ENCODE results near the gene RAC2. TPM values are rescaled to one million over a fixed set of nuclear protein-coding genes. Genes with fewer than 3 reads are reported as not detected.

Gene RAC2
- total RNA-seq (100 to 1,000 TPM; 353 to 413 (median 385) TPM), total RNA-seq (101 to 331 (median 193) reads per million in 29 experiments)
- total RNA-seq (2013), result 390 TPM

DNA sequence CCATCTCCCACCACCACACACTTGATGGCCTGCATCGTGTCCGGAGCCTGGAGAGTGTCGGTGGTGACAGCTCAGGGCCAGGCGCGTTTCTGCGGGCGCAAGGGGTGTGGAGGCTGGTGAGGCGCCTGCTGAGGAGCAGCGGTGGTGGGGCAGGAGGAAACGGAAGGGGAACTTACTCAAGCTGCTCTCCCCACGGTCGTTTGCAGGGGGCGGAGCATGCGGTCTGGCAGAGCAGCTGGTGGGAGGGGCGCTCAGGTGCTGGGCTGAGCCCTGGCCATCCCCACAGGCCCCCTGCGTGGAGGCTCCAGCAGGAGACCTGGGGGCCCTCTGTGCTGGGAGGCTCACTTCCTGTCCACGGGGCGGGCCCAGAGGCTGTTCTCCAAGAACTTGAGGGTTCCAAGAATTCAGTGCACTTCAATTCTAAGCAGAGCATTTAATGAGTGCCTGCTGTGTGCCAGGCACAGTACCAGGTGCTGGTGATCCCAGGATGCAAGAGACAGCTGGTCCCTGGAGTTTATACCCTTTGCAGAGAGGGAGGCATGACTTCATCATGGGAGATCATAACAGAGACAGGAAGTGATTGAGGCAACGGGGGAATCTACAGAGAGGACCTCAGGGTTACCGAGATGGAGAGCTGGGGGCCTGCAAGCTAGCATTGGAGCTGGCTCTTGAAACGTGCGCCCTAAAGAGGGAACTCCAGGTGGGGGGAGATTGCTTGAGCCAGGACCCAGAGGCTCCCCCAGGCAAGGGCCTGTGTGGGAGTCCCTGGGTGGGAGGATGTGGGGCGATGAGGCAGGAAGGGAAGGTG is at the start of gene RAC2:
Gene RAC2, minus strand, starts transcription at position 156 of the 808 bp plus-strand sequence. Its CDS starts 121 bp downstream, at position 35.
- H3K36me3 Mint-ChIP-seq, result peaks cover 16% of the 10 kb centered on the region
- Histone ChIP-seq H3K36me3 (ENCODE audit: control insufficient read depth in 2 of 2, extremely low read depth in 1 of 2, insufficient read depth in 1 of 2, low read length in 1 of 2) (peaks cover 5 to 27% of the 10 kb centered on the region in 2 donors), H3K4me1 (ENCODE audit: control insufficient read depth in 1 of 2, extremely low read depth in 1 of 2, insufficient read depth in 2 of 2, low read length in 2 of 2) (peaks cover 33 to 57% of the 10 kb centered on the region in 2 experiments), H3K4me3 (ENCODE audit: control insufficient read depth in 1 of 2, extremely low read depth in 1 of 2, low read length in 1 of 2) (peak within 1 kb of the TSS; percentile 96 to 97), H3K9me3 (no peaks in the 10 kb centered on the region), H3K27ac (ENCODE audit: low read length) (peak within 1 kb of the TSS; percentile 88), H3K27me3 (replicated peaks in 1 of 2; ENCODE audit: control insufficient read depth in 2 of 2, extremely low read depth in 1 of 2, insufficient read depth in 2 of 2, low read length in 1 of 2) (no peaks in the 10 kb centered on the region)
- ChIA-PET POLR2A (interaction anchor here in 1 of 2 donors (0.7 to 0.9 kb wide), 2 partner anchors 12 to 27 kb away, joined by 3 to 4 read pairs; no protein-coding TSS in a partner anchor), CTCF (interaction anchor here (0.9 to 4.5 kb wide), 9 partner anchors 13 to 364 kb away, joined by 3 to 63 read pairs (median 3); partner anchors contain the start of gene GGA1 (in 1 of the 2))
- DNase-seq (peak; percentile 74 to 92 (median 86)), ATAC-seq (replicated peaks in 1 of 4) (peak; percentile 64 to 69 (median 66))
- H3K4me3 Mint-ChIP-seq, result peak within 1 kb of the TSS; percentile 93 to 97 (median 96)
- 2% methylated on average over 20 of the region's 23 CpGs for WGBS (ENCODE audit: insufficient coverage)
- H3K4me1 Mint-ChIP-seq, result peaks cover 46 to 54% (median 54%) of the 10 kb centered on the region in 3 donors
- H3K27me3 Mint-ChIP-seq, result no peaks in the 10 kb centered on the region
- H3K9me3 Mint-ChIP-seq, result no peaks in the 10 kb centered on the region
- peak within 1 kb of the TSS; percentile 99 for H3K27ac Mint-ChIP-seq

DNA sequence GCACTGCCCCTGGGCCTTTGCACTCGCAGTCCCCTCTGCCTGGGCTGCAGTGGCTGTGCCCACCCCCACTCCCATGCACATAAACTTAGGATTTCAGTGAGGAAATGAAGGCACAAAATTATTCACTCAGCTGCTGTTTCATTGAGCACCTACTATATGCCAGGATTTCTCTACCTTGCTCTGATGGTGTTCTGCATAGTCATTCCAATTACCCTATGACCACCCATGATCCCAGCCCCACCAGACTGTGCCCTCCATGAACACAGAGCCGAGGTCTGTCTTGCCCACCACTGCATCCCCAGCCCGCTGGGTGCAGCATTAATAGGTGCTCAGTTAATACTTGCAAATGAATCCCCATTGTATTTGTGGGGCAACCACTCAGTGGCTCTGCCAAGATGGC is 49.1 kb upstream of the RAC2 start:
- H3K9me3 Mint-ChIP-seq, result no peaks in the 10 kb centered on the region
- no peaks in the 10 kb centered on the region for H3K27me3 ChIP-seq (replicated peaks in 1 of 2; ENCODE audit: control insufficient read depth in 2 of 2, extremely low read depth in 1 of 2, insufficient read depth in 2 of 2, low read length in 1 of 2)
- H3K27me3 Mint-ChIP-seq, result no peaks in the 10 kb centered on the region
- CTCF ChIA-PET, result no interaction called here
- DNase-seq (no peak), ATAC-seq (replicated peaks in 1 of 4) (no peak)
- no peaks in the 10 kb centered on the region for H3K9me3 ChIP-seq
- H3K4me1 Mint-ChIP-seq, result peaks cover 77 to 80% (median 78%) of the 10 kb centered on the region in 3 donors
- H3K4me3 ChIP-seq (ENCODE audit: control insufficient read depth in 1 of 2, extremely low read depth in 1 of 2, low read length in 1 of 2), result no peak overlapping the region
- H3K27ac Mint-ChIP-seq, result peak overlapping the region; percentile 67 to 77
- peaks cover 55% of the 10 kb centered on the region for H3K36me3 Mint-ChIP-seq
- H3K4me1 ChIP-seq (ENCODE audit: control insufficient read depth in 1 of 2, extremely low read depth in 1 of 2, insufficient read depth in 2 of 2, low read length in 2 of 2), result peaks cover 9 to 74% of the 10 kb centered on the region in 2 experiments
- H3K36me3 ChIP-seq (ENCODE audit: control insufficient read depth in 2 of 2, extremely low read depth in 1 of 2, insufficient read depth in 1 of 2, low read length in 1 of 2), result peaks cover 31 to 88% of the 10 kb centered on the region in 2 donors
- H3K27ac ChIP-seq (ENCODE audit: low read length), result no peak overlapping the region
- H3K4me3 Mint-ChIP-seq, result peak overlapping the region in 1 of 3 donors; percentile 24
- POLR2A ChIA-PET, result interaction anchor here in 1 of 2 donors (1.0 kb wide), 1 partner anchor 9 kb away, joined by 13 read pairs; no protein-coding TSS in a partner anchor
- 90% methylated on average over 2 of the region's 3 CpGs for WGBS (ENCODE audit: insufficient coverage)

DNA sequence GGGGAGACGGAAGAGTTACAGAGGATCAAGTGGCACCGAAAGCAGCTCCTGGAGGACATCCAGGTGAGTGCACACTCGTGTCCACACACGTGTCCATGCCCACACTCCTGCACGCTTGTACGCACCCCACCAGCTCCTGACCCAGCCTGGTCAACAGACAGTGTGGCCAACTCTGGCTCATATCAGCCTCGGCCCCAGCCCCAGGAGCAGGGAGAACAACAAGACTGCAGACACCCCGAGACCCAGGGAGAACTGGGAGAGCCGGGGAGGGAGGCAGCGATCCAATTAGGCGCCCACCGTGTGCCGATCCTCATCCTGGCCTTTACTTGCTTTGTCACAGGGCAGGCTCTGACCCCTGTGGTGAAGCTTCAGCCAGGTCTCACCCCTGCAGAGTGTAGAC is 48.6 kb upstream of the RAC2 start:
- Mint-ChIP-seq H3K4me3 (peak overlapping the region in 1 of 3 donors; percentile 24), H3K4me1 (peaks cover 77 to 80% (median 78%) of the 10 kb centered on the region in 3 donors), H3K27me3 (no peaks in the 10 kb centered on the region), H3K9me3 (no peaks in the 10 kb centered on the region), H3K36me3 (peaks cover 52% of the 10 kb centered on the region), H3K27ac (peak overlapping the region; percentile 72 to 74)
- ChIA-PET POLR2A (interaction anchor here in 1 of 2 donors (1.0 kb wide), 1 partner anchor 9 kb away, joined by 13 read pairs; no protein-coding TSS in a partner anchor), CTCF (no interaction called here)
- no peak overlapping the region for H3K27ac ChIP-seq (ENCODE audit: low read length)
- DNase-seq (no peak), ATAC-seq (replicated peaks in 1 of 4) (no peak)
- no peaks in the 10 kb centered on the region for H3K9me3 ChIP-seq
- no peaks in the 10 kb centered on the region for H3K27me3 ChIP-seq (replicated peaks in 1 of 2; ENCODE audit: control insufficient read depth in 2 of 2, extremely low read depth in 1 of 2, insufficient read depth in 2 of 2, low read length in 1 of 2)
- no peak overlapping the region for H3K4me3 ChIP-seq (ENCODE audit: control insufficient read depth in 1 of 2, extremely low read depth in 1 of 2, low read length in 1 of 2)
- H3K4me1 ChIP-seq (ENCODE audit: control insufficient read depth in 1 of 2, extremely low read depth in 1 of 2, insufficient read depth in 2 of 2, low read length in 2 of 2), result peaks cover 9 to 72% of the 10 kb centered on the region in 2 experiments
- peaks cover 32 to 87% of the 10 kb centered on the region in 2 donors for H3K36me3 ChIP-seq (ENCODE audit: control insufficient read depth in 2 of 2, extremely low read depth in 1 of 2, insufficient read depth in 1 of 2, low read length in 1 of 2)
- WGBS (ENCODE audit: insufficient coverage), result 96% methylated on average over 12 of the region's 13 CpGs

DNA sequence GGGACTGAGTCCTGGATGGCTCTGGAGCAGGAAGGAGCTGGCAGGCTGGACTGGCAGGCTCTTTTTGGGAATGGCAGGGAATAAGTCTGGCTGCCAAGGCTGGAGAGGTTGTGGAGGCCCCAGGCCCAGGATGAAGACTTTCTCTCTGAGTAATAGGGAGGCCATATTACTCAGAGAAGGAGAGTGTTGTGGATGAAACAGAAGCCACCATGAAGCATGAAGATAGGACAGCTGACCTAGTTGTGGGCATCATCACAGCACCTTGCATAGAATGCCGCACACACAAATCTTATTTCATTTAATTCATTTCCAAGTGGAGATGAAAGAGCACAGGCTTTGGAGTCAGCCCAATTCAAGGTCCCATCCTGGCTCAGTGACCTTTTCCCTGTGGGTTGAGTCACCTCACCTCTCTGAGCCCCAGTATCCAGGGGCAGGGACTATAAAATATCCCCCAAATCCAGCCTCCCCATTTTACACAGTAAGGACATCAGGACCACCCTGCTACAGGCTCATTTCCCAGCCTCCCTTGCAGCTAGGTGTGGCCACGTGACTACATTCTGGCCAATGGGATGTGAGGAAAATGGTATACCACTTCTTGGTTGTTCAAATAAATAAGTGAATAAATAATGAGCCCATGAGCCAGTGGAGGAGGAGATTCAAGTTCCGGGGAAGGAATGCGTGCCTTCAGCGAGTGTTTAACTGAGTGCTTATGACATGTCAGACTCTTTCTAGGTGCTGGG is 47.7 kb upstream of the RAC2 start:
- no peaks in the 10 kb centered on the region for H3K27me3 ChIP-seq (replicated peaks in 1 of 2; ENCODE audit: control insufficient read depth in 2 of 2, extremely low read depth in 1 of 2, insufficient read depth in 2 of 2, low read length in 1 of 2)
- H3K9me3 ChIP-seq, result no peaks in the 10 kb centered on the region
- Mint-ChIP-seq H3K36me3 (peaks cover 55% of the 10 kb centered on the region), H3K4me1 (peaks cover 81 to 84% (median 81%) of the 10 kb centered on the region in 3 donors), H3K27ac (peak overlapping the region; percentile 72 to 74), H3K27me3 (no peaks in the 10 kb centered on the region), H3K4me3 (no peak overlapping the region), H3K9me3 (no peaks in the 10 kb centered on the region)
- peaks cover 9 to 76% of the 10 kb centered on the region in 2 experiments for H3K4me1 ChIP-seq (ENCODE audit: control insufficient read depth in 1 of 2, extremely low read depth in 1 of 2, insufficient read depth in 2 of 2, low read length in 2 of 2)
- ATAC-seq (replicated peaks in 1 of 4) (no peak), DNase-seq (no peak)
- POLR2A ChIA-PET, result no interaction called here
- 96% methylated on average over 4 of the region's 5 CpGs for WGBS (ENCODE audit: insufficient coverage)
- CTCF ChIA-PET, result no interaction called here
- H3K27ac ChIP-seq (ENCODE audit: low read length), result no peak overlapping the region
- peaks cover 32 to 87% of the 10 kb centered on the region in 2 donors for H3K36me3 ChIP-seq (ENCODE audit: control insufficient read depth in 2 of 2, extremely low read depth in 1 of 2, insufficient read depth in 1 of 2, low read length in 1 of 2)
- no peak overlapping the region for H3K4me3 ChIP-seq (ENCODE audit: control insufficient read depth in 1 of 2, extremely low read depth in 1 of 2, low read length in 1 of 2)

DNA sequence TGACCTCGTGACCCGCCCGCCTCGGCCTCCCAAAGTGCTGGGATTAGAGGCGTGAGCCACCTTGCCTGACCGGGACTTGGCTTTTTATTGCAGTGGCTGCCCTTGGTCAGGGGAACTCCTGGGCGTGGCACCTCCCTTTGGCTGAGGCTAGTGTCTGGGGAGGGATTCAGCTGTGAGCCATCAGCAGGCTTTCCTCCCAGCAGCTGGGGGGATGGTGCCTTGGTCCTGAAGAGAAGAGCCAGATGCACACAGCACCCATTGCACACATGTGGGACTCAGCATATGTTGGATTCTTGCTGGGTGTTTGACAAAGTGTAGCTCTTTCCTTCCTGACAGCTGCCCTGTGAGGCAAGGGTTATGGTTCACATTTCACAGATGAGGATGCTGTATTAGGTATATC is 46.7 kb upstream of the RAC2 start:
- H3K27me3 Mint-ChIP-seq, result no peaks in the 10 kb centered on the region
- H3K4me1 Mint-ChIP-seq, result peaks cover 89 to 92% (median 89%) of the 10 kb centered on the region in 3 donors
- peaks cover 60% of the 10 kb centered on the region for H3K36me3 Mint-ChIP-seq
- 98% methylated on average over 6 of the region's 7 CpGs for WGBS (ENCODE audit: insufficient coverage)
- peaks cover 35 to 87% of the 10 kb centered on the region in 2 donors for H3K36me3 ChIP-seq (ENCODE audit: control insufficient read depth in 2 of 2, extremely low read depth in 1 of 2, insufficient read depth in 1 of 2, low read length in 1 of 2)
- H3K27ac ChIP-seq (ENCODE audit: low read length), result no peak overlapping the region
- ChIA-PET CTCF (no interaction called here), POLR2A (no interaction called here)
- H3K9me3 Mint-ChIP-seq, result no peaks in the 10 kb centered on the region
- H3K4me3 ChIP-seq (ENCODE audit: control insufficient read depth in 1 of 2, extremely low read depth in 1 of 2, low read length in 1 of 2), result no peak overlapping the region
- no peaks in the 10 kb centered on the region for H3K9me3 ChIP-seq
- no peak overlapping the region for H3K4me3 Mint-ChIP-seq
- H3K27me3 ChIP-seq (replicated peaks in 1 of 2; ENCODE audit: control insufficient read depth in 2 of 2, extremely low read depth in 1 of 2, insufficient read depth in 2 of 2, low read length in 1 of 2), result no peaks in the 10 kb centered on the region
- H3K4me1 ChIP-seq (ENCODE audit: control insufficient read depth in 1 of 2, extremely low read depth in 1 of 2, insufficient read depth in 2 of 2, low read length in 2 of 2), result peaks cover 7 to 76% of the 10 kb centered on the region in 2 experiments
- peak overlapping the region in 1 of 2 donors; percentile 73 for H3K27ac Mint-ChIP-seq
- ATAC-seq (replicated peaks in 1 of 4) (no peak), DNase-seq (no peak)

DNA sequence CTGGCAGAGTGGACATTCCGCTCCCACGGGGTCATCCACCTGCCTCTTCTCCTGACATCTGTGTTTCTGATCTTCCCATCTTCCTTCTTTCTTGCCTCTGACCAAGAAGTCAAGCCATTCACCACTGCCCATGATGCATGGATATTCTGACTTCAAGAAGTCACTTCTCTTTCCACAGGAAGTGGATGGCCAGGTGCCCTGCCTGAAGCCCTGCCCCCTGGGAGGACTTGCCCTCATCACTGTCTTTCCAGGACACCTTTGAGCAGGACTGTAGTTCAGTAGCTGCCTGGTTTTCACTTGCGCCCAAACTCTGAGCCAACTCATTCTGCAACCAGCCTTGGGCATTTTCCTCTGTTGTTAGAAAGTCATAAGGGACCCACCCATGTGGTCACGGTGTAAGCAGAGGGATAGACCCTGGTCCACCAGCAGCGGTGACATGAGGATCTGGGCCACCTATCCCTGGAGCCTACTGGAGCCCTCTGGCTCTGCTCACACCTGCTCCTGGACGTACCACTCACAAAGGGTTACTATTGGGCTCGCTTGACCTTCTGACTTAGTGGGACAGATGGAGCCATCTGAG is 45.2 kb upstream of the RAC2 start:
- ChIA-PET CTCF (interaction anchor here in 1 of 2 donors (0.6 kb wide), 1 partner anchor 260 kb away, joined by 11 read pairs; no protein-coding TSS in a partner anchor), POLR2A (no interaction called here)
- Mint-ChIP-seq H3K27ac (peak overlapping the region; percentile 68 to 73), H3K4me3 (peak overlapping the region in 1 of 3 donors; percentile 25), H3K27me3 (no peaks in the 10 kb centered on the region), H3K9me3 (no peaks in the 10 kb centered on the region), H3K36me3 (peaks cover 59% of the 10 kb centered on the region), H3K4me1 (peaks cover 86 to 93% (median 87%) of the 10 kb centered on the region in 3 donors)
- WGBS (ENCODE audit: insufficient coverage), result 77% methylated on average over 7 of the region's 7 CpGs
- peaks cover 2 to 76% of the 10 kb centered on the region in 2 experiments for H3K4me1 ChIP-seq (ENCODE audit: control insufficient read depth in 1 of 2, extremely low read depth in 1 of 2, insufficient read depth in 2 of 2, low read length in 2 of 2)
- no peak for ATAC-seq (replicated peaks in 1 of 4)
- H3K27ac ChIP-seq (ENCODE audit: low read length), result no peak overlapping the region
- H3K27me3 ChIP-seq (replicated peaks in 1 of 2; ENCODE audit: control insufficient read depth in 2 of 2, extremely low read depth in 1 of 2, insufficient read depth in 2 of 2, low read length in 1 of 2), result no peaks in the 10 kb centered on the region
- peaks cover 35 to 77% of the 10 kb centered on the region in 2 donors for H3K36me3 ChIP-seq (ENCODE audit: control insufficient read depth in 2 of 2, extremely low read depth in 1 of 2, insufficient read depth in 1 of 2, low read length in 1 of 2)
- DNase-seq, result no peak
- H3K9me3 ChIP-seq, result no peaks in the 10 kb centered on the region
- H3K4me3 ChIP-seq (ENCODE audit: control insufficient read depth in 1 of 2, extremely low read depth in 1 of 2, low read length in 1 of 2), result no peak overlapping the region
